HUES64 (cell line): Measurements from ENCODE around the gene ST6GALNAC6.

ENCODE experiments used
- H3K27ac ChIP-seq: 2 replicates; pipeline ENCODE4 v1.7.0; 2013; ENCODE audit warnings: low read depth, low read length, inconsistent platforms
- H3K27me3 ChIP-seq: 2 replicates; pipeline ENCODE4 v1.6.1; 2013; ENCODE audit warnings: mild to moderate bottlenecking, low read length; ENCODE audit not compliant: insufficient read depth
- H3K36me3 ChIP-seq: 2 replicates; pipeline ENCODE4 v1.6.1; 2013; ENCODE audit warnings: mild to moderate bottlenecking, low read length; ENCODE audit not compliant: insufficient read depth
- H3K4me1 ChIP-seq: 2 replicates; pipeline ENCODE4 v1.6.1; 2013; ENCODE audit warnings: mild to moderate bottlenecking, low read length, moderate library complexity; ENCODE audit not compliant: insufficient read depth
- H3K4me3 ChIP-seq: 2 replicates; pipeline ENCODE4 v1.5.1; 2013; ENCODE audit warnings: mild to moderate bottlenecking, low read length, moderate library complexity
- H3K9ac ChIP-seq: 2 replicates; pipeline ENCODE4 v1.6.1; 2013; ENCODE audit warnings: mild to moderate bottlenecking, low read depth, low read length
- H3K9me3 ChIP-seq: 2 replicates; pipeline ENCODE4 v1.6.1; 2013; ENCODE audit warnings: low read depth, low read length; ENCODE audit not compliant: insufficient read depth
- WGBS: fragments of 150-250, 120-280 bp; methylation state at CpG from one replicate; pipeline ENCODE4 v1.1.7; 2013; ENCODE audit warnings: missing lambda C conversion rate; 5-methylcytosine and 5-hydroxymethylcytosine counted together

The ST6GALNAC6 gene

GRCh38 chr9:127930231-127931091 is 31.1 kb upstream of the ST6GALNAC6 start, which contains the start of gene PIP5KL1:
PIP5KL1 (minus strand) TSS chr9:127930777; CDS start chr9:127930752, 25 bp downstream.
- no peaks in the 10 kb centered on the region for H3K9me3 ChIP-seq
- peaks cover 19% of the 10 kb centered on the region for H3K4me1 ChIP-seq
- peak within 1 kb of the TSS; percentile 60 for H3K4me3 ChIP-seq
- H3K27me3 ChIP-seq = peaks cover 38% of the 10 kb centered on the region
- peak within 1 kb of the TSS; percentile 53; the same call in 1 of the 2 replicates for H3K27ac ChIP-seq
- 1% methylated on average over 70 of the region's 70 CpGs for WGBS
- peak within 1 kb of the TSS; percentile 41 for H3K9ac ChIP-seq
- no peaks in the 10 kb centered on the region for H3K36me3 ChIP-seq

DNA sequence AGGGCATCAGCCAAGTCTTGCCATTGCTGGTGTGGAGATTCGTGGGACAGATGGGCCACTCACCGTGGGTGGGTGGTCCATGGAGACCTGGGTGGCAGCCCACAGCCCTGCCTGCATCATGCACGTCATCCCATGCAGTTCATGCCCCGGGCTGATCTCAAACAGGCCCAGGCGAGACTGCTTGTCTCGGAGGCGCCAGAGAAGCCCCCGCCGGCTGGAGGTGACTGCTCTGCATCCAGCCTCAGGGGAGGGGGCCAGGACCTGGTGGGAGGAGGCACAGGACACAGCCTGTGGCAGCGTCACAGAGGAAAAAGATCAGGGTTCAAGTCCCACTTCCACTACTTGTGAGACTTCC is 30.2 kb upstream of the ST6GALNAC6 start:
- H3K4me3 ChIP-seq = no peak overlapping the region
- H3K9me3 ChIP-seq = no peaks in the 10 kb centered on the region
- WGBS = 75% methylated on average over 10 of the region's 10 CpGs
- H3K27ac ChIP-seq = no peak overlapping the region
- peaks cover 38% of the 10 kb centered on the region for H3K27me3 ChIP-seq
- no peaks in the 10 kb centered on the region for H3K36me3 ChIP-seq
- H3K4me1 ChIP-seq = peaks cover 19% of the 10 kb centered on the region
- H3K9ac ChIP-seq = no peak overlapping the region

- no peaks in the 10 kb centered on the region for H3K9me3 ChIP-seq
- 81% methylated on average over 11 of the region's 11 CpGs for WGBS
- H3K27ac ChIP-seq = no peak overlapping the region
- H3K36me3 ChIP-seq = no peaks in the 10 kb centered on the region
- H3K4me1 ChIP-seq = peaks cover 19% of the 10 kb centered on the region
- H3K9ac ChIP-seq = no peak overlapping the region
- H3K27me3 ChIP-seq = peaks cover 38% of the 10 kb centered on the region
- H3K4me3 ChIP-seq = no peak overlapping the region
Measured at GRCh38 chr9:127928676-127929624, 29.5 kb upstream of the ST6GALNAC6 start.

DNA sequence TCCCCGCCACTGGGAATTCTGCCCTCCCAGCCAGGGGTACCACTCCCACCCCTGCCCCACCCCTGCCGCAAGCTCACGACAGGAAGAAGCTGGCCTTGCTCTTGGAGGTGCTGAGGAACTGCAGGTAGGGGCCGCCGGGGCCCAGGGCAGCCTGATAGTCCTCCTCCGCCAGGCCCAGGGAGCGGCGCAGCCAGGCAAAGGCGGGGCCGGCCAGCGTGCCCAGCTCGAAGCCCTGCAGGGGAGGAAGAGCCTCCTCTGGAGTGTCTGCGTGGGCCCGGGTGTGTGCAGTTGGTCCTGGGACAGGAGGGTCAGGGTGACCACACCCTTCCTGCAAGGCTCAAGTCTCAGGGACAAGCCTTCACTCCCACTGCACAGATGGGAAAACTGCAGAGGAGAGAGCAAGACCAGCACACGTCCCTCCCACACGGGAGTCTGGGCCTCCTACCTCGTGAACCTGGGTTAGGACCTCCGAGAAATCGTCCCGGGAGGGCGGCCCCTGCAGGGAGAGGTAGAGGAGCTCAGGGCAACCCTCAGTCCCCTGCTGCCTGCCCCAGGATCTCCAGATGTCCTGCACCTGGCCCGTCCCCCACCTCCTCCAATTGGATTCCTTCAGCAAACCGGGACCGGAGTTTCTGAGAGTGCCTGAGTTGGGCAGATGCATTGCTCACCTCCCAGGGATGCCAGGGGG is 28.7 kb upstream of the ST6GALNAC6 start:
- Histone ChIP-seq H3K4me3 (peak overlapping the region; percentile 59), H3K36me3 (no peaks in the 10 kb centered on the region), H3K27ac (no peak overlapping the region), H3K27me3 (peaks cover 38% of the 10 kb centered on the region), H3K9ac (no peak overlapping the region), H3K9me3 (no peaks in the 10 kb centered on the region), H3K4me1 (peaks cover 19% of the 10 kb centered on the region)
- 18% methylated on average over 24 of the region's 24 CpGs for WGBS

DNA sequence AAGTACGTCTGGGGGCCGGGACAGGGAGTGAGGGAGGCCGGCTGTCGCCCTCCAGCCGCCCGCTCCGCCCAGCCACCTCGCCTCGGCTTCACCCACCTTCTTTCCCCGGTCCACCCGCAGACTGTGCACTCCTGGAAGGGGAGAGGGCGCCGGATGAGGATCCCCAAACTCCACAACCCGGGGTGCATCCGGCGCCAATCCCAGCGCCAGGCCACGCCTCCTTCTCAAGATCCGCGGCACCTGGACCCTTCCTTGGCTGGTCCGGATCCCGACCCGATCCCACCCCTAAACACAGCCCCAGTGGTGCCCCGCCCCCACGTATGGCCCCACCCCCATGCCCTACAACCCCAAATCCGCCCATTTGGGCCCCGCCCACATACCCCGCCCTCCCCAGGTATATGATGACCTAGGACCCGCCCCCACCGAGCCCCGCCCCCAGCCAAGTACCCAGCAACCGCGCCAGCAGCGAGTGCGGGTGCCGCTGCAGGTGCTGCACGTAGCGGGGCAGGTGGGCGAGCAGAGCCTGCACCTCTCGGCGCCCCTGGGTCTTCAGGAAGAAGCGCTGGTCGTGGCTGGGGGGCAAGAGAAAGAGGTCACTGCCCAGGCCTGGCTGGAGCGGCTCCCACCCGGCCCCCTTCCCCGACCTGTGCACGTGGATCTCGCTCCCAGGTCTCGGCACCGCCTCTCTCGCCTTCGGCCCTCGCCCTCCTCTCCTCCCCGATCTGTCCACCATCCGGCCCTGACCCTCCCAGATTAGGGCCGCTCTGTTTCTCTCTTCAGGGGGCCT is 28.0 kb upstream of the ST6GALNAC6 start:
- peak overlapping the region; percentile 40 for H3K9ac ChIP-seq
- H3K27ac ChIP-seq = no peak overlapping the region
- peaks cover 38% of the 10 kb centered on the region for H3K27me3 ChIP-seq
- H3K9me3 ChIP-seq = no peaks in the 10 kb centered on the region
- no peaks in the 10 kb centered on the region for H3K36me3 ChIP-seq
- WGBS = under 1% methylated on average over 54 of the region's 56 CpGs
- peak overlapping the region; percentile 73 for H3K4me3 ChIP-seq
- peaks cover 19% of the 10 kb centered on the region for H3K4me1 ChIP-seq

GRCh38 chr9:127926906-127927200 is 27.4 kb upstream of the ST6GALNAC6 start:
- Histone ChIP-seq H3K9ac (peak overlapping the region; percentile 23), H3K4me1 (peaks cover 19% of the 10 kb centered on the region), H3K36me3 (no peaks in the 10 kb centered on the region), H3K4me3 (peak overlapping the region; percentile 73), H3K27ac (no peak overlapping the region), H3K9me3 (no peaks in the 10 kb centered on the region), H3K27me3 (peaks cover 38% of the 10 kb centered on the region)
- WGBS = 3% methylated on average over 19 of the region's 19 CpGs

DNA sequence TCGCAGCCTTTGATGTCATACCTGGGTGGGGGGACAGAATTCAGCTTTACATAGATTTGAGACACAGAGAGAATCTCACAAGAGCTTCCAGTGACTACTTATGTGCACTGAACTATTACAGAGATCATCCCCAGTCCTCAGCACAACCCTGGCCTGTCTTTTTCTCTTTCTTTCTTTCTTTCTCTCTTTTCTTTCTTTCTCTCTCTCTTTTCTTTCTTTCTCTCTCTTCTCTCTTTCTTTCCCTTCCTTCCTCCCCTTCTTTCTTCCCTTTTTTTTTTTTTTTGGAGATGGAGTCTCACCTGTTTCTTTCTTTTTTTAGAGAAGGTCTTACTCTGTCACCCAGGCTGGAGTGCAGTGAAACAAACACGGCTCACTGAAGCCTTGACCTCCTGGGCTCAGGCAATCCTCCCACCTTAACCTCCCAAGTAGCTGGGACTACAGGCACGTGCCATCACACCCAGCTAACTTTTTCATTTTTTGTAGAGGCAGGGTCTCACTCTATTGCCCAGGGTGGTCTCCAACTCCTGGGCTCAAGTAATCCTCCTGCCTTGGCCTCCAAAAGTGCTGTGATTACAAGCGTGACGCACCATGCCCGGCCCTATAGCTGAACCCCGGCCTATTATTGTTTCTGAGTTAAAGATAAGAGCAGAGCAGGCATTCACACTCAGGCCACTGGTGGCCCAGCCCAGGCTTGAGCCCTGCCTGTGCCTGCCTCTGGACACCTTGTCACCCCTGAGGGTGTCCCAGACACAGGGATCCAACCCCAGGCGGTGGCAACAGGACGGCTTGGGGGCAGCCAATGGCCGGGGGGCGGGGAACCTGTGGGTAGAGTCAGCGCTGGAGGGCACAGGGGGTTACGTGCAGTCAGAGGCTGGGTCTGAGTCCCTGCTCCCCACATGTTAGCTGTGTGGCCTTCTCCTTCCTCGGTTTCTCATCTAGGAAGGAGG is 26.8 kb upstream of the ST6GALNAC6 start:
- Histone ChIP-seq H3K36me3 (no peaks in the 10 kb centered on the region), H3K4me3 (peak overlapping the region; percentile 73), H3K4me1 (peaks cover 15% of the 10 kb centered on the region), H3K27me3 (peaks cover 41% of the 10 kb centered on the region), H3K9ac (peak overlapping the region; percentile 23), H3K27ac (no peak overlapping the region), H3K9me3 (no peaks in the 10 kb centered on the region)
- WGBS = 55% methylated on average over 14 of the region's 14 CpGs

GRCh38 chr9:127924736-127925444 is 25.5 kb upstream of the ST6GALNAC6 start:
- Histone ChIP-seq H3K4me1 (peaks cover 7% of the 10 kb centered on the region), H3K9ac (no peak overlapping the region), H3K27ac (no peak overlapping the region), H3K36me3 (no peaks in the 10 kb centered on the region), H3K4me3 (no peak overlapping the region), H3K27me3 (peaks cover 42% of the 10 kb centered on the region), H3K9me3 (no peaks in the 10 kb centered on the region)
- WGBS = 87% methylated on average over 22 of the region's 22 CpGs

- H3K9ac ChIP-seq = no peak overlapping the region
- peaks cover 31% of the 10 kb centered on the region for H3K27me3 ChIP-seq
- no peaks in the 10 kb centered on the region for H3K36me3 ChIP-seq
- H3K9me3 ChIP-seq = no peaks in the 10 kb centered on the region
- H3K4me3 ChIP-seq = no peak overlapping the region
- H3K4me1 ChIP-seq = peaks cover 6% of the 10 kb centered on the region; the same call in 1 of the 2 replicates
- no peak overlapping the region for H3K27ac ChIP-seq
- WGBS = 84% methylated on average over 8 of the region's 8 CpGs
Measured at GRCh38 chr9:127923771-127924170, 24.4 kb upstream of the ST6GALNAC6 start.
